A549 (cell line): ENCODE results near the gene CENPX. TPM values are rescaled to one million over a fixed set of nuclear protein-coding genes. Genes with fewer than 3 reads are reported as not detected.

Source experiments
- ATAC-seq, 2 experiments: fragments of 200-7000 bp in 1 of 2; fragments of >200 bp in 1 of 2; cut with Nextera tagmentation in 1 of 2; cut with Tn5 transposase in 1 of 2; 3 replicates each; pipeline versions ENCODE4 v1.8.0 to v1.9.1; 2018 to 2020; ENCODE audit warnings: mild to moderate bottlenecking in 1 of 2, moderate library complexity in 1 of 2
- CTCF ChIA-PET: fragments of 300-600 bp; sonication (Branson Sonifier 250); formaldehyde crosslinking; extraction: SDS; loops from one replicate; lab custom pipeline; 2021; ENCODE audit warnings: antibody characterized with exemption, inconsistent platforms; lab: Yijun Ruan, JAX
- POLR2A ChIA-PET: fragments of 350-600 bp; formaldehyde crosslinking; extraction: SDS; loops from one replicate; lab custom pipeline; 2021; ENCODE audit warnings: antibody characterized with exemption, inconsistent platforms; lab: Yijun Ruan, JAX
- DNase-seq, 2 experiments: peaks; one replicate each; pipeline versions ENCODE4 v3.0.0 to v3.0.0-alpha.2; 2011 to 2016; ENCODE audit warnings: low read depth in 1 of 2, low spot score in 1 of 2
- FAIRE-seq: peaks from 2 replicates; lab custom pipeline; 2011; peaks lifted over from hg19 to GRCh38; lab: Jason Lieb, UNC
- H3K27ac ChIP-seq, 2 experiments: fragments of >200 bp; sonication (Bioruptor Twin); formaldehyde crosslinking; 3 replicates each; pipeline ENCODE4 v1.5.1; 2016 to 2017
- H3K4me1 ChIP-seq: fragments of >200 bp; sonication (Bioruptor Twin); formaldehyde crosslinking; 3 replicates; pipeline ENCODE4 v1.6.1; 2016
- H3K4me2 ChIP-seq: fragments of >200 bp; sonication (Bioruptor Twin); formaldehyde crosslinking; 3 replicates; pipeline ENCODE4 v1.6.1; 2016
- H3K4me3 ChIP-seq: fragments of >200 bp; sonication (Bioruptor Twin); formaldehyde crosslinking; 3 replicates; pipeline ENCODE4 v1.5.1; 2016
- H3K9me3 ChIP-seq: fragments of >200 bp; sonication (Bioruptor Twin); formaldehyde crosslinking; 3 replicates; pipeline ENCODE4 v1.6.1; 2016
- BHLHE40 ChIP-seq: IDR thresholded peaks from 2 replicates; pipeline ENCODE4 v1.6.1; 2012; ENCODE audit warnings: low read depth, low read length, inconsistent platforms
- CBX8 ChIP-seq: fragments of 200-600 bp; sonication (generic); IDR thresholded peaks from 2 replicates; pipeline ENCODE4 v1.6.1; 2016
- ESRRA ChIP-seq: fragments of 150-350 bp; IDR thresholded peaks from 2 replicates; pipeline ENCODE4 v1.6.1; 2014; ENCODE audit warnings: mild to moderate bottlenecking, low read length, borderline replicate concordance
- FOSL2 ChIP-seq, 2 experiments: fragments of 450-650 bp in 1 of 2; fragments of >200 bp in 1 of 2; sonication (Bioruptor Twin) in 1 of 2; formaldehyde crosslinking; IDR thresholded peaks; 2 replicates each; pipeline versions ENCODE4 v1.5.0 to v1.6.1; 2016 to 2020; ENCODE audit warnings: mild to moderate bottlenecking in 1 of 2, moderate library complexity in 1 of 2
- FOXS1 ChIP-seq: fragments of 250-450 bp; sonication (Bioruptor Pico); IDR thresholded peaks from 2 replicates; pipeline ENCODE4 v1.5.0; 2020; ENCODE audit warnings: mild to moderate bottlenecking, moderate library complexity
- GATA3 ChIP-seq: IDR thresholded peaks from 2 replicates; pipeline ENCODE4 v1.6.1; 2012; ENCODE audit warnings: borderline replicate concordance
- HDAC2 ChIP-seq: fragments of 200-600 bp; sonication (generic); IDR thresholded peaks from 2 replicates; pipeline ENCODE4 v1.6.1; 2016
- HOXA7 ChIP-seq: fragments of 250-450 bp; sonication (Bioruptor Pico); IDR thresholded peaks from 2 replicates; pipeline ENCODE4 v1.5.0; 2020; ENCODE audit warnings: mild to moderate bottlenecking, moderate library complexity
- HOXB13 ChIP-seq: fragments of 250-450 bp; sonication (Bioruptor Pico); IDR thresholded peaks from 2 replicates; pipeline ENCODE4 v1.5.0; 2020; ENCODE audit warnings: low read depth, mild to moderate bottlenecking, moderate library complexity
- JUN ChIP-seq, 2 experiments: fragments of >200 bp; sonication (Bioruptor Twin); formaldehyde crosslinking; IDR thresholded peaks; 2 replicates in 1 of 2; 3 replicates in 1 of 2; pipeline ENCODE4 v1.6.1; 2016 to 2017
- KDM1A ChIP-seq: fragments of 200-600 bp; sonication (generic); IDR thresholded peaks from 2 replicates; pipeline ENCODE4 v1.6.1; 2016; ENCODE audit warnings: low read depth, mild to moderate bottlenecking
- KDM5A ChIP-seq: fragments of 200-600 bp; sonication (generic); IDR thresholded peaks from 2 replicates; pipeline ENCODE4 v1.6.1; 2016; ENCODE audit warnings: antibody characterized with exemption, mild to moderate bottlenecking
- MYC ChIP-seq: IDR thresholded peaks from 2 replicates; pipeline ENCODE4 v1.6.1; 2012; ENCODE audit warnings: mild to moderate bottlenecking, inconsistent platforms, low read length, improper control_type of control experiment, borderline replicate concordance
- POLR2AphosphoS2 ChIP-seq: conservative IDR thresholded peaks from 2 replicates; pipeline ENCODE4 v1.6.1; 2012; ENCODE audit warnings: low read length, improper control_type of control experiment, inconsistent platforms
- RARB ChIP-seq: fragments of 250-450 bp; sonication (Bioruptor Pico); IDR thresholded peaks from 2 replicates; pipeline ENCODE4 v1.8.0; 2021; ENCODE audit warnings: mild to moderate bottlenecking, moderate library complexity
- SMC3 ChIP-seq: fragments of >200 bp; sonication (Bioruptor Twin); formaldehyde crosslinking; IDR thresholded peaks from 3 replicates; pipeline ENCODE4 v1.6.1; 2018; ENCODE audit warnings: inconsistent platforms
- TFCP2L1 ChIP-seq: fragments of 250-450 bp; sonication (Bioruptor Pico); IDR thresholded peaks from 2 replicates; pipeline ENCODE4 v1.5.0; 2021; ENCODE audit warnings: mild to moderate bottlenecking
- TP53 ChIP-seq: fragments of 250-450 bp; sonication (Bioruptor Pico); IDR thresholded peaks from 2 replicates; pipeline ENCODE4 v1.5.0; 2021; ENCODE audit warnings: mild to moderate bottlenecking, moderate library complexity
- ZSCAN20 ChIP-seq: fragments of 250-450 bp; sonication (Bioruptor Pico); IDR thresholded peaks from 2 replicates; pipeline ENCODE4 v1.8.0; 2022; ENCODE audit warnings: mild to moderate bottlenecking, moderate library complexity
- WGBS: methylation state at CpG from one replicate; pipeline ENCODE4 v1.1.6; 2017; ENCODE audit errors: missing lambda C conversion rate; 5-methylcytosine and 5-hydroxymethylcytosine counted together
- polyA plus RNA-seq, 4 experiments: library from polyadenylated mRNA; depleted of rRNA in 3 of 4; stranded (reverse); fragments of >200 nt; fragmentation: RNase III in 1 of 4; extraction: RNeasy Plus Mini Kit Qiagen cat#74134 plus additional on column Dnase treatment in 1 of 4; gene quantifications; 2 replicates in 3 of 4; 3 replicates in 1 of 4; pipeline ENCODE4 v1.2.3, GENCODE V29; 2011 to 2017
- TF ChIP-seq, protein P1 (sequence below): fragments of 250-450 bp; sonication (Bioruptor Pico); IDR thresholded peaks from 2 replicates; pipeline ENCODE4 v1.5.0; 2020; ENCODE audit warnings: low read depth, mild to moderate bottlenecking, moderate library complexity
- TF ChIP-seq, protein P2 (sequence below): fragments of 250-450 bp; sonication (Bioruptor Pico); IDR thresholded peaks from 2 replicates; pipeline ENCODE4 v1.5.0; 2021; ENCODE audit warnings: mild to moderate bottlenecking, moderate library complexity, borderline replicate concordance
- TF ChIP-seq, protein P3 (sequence below): fragments of 150-350 bp; IDR thresholded peaks from 2 replicates; pipeline ENCODE4 v1.6.1; 2014; ENCODE audit warnings: low read depth, mild to moderate bottlenecking, low read length
- TF ChIP-seq, protein P4 (sequence below): fragments of >200 bp; sonication (Bioruptor Twin); formaldehyde crosslinking; IDR thresholded peaks from 3 replicates; pipeline ENCODE4 v1.5.1; 2016
- TF ChIP-seq, protein P5 (sequence below): IDR thresholded peaks from 2 replicates; pipeline ENCODE4 v1.6.1; 2012
- TF ChIP-seq, protein P6 (sequence below): IDR thresholded peaks from 2 replicates; pipeline ENCODE4 v1.6.1; 2012; ENCODE audit warnings: low read depth, borderline replicate concordance
- TF ChIP-seq, protein P7 (sequence below): fragments of >200 bp; sonication (Bioruptor Twin); formaldehyde crosslinking; IDR thresholded peaks from 2 replicates; pipeline ENCODE4 v1.6.1; 2016

The CENPX gene
- polyA plus RNA-seq, 2 of the 4 experiments (the other 2 are of a cell fraction) = 80.5 to 222 TPM

DNA sequence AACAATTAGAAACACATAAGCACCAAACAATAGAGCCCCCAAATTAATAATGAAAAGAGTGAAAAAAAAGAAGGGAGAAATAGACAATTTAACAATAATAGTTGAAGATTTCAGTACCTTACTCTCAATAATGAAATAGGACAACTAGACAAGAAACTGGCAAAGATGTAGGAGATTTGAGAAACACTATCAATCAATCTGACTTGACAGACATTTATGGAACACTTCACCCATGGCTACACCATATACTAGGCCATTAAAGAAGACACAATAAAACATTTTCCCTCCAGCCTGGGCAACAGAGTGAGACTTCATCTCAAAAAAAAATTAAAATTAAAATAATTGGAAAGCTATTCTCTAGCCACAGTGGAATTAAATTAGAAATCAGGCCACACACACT lies 47.9 kb upstream of the CENPX start (continued):
- TF ChIP-seq FOXS1 (CRISPR knock-in tag) (no peak), HOXB13 (CRISPR knock-in tag) (no peak), BHLHE40 (no peak)
- TF ChIP-seq, protein P1, sequence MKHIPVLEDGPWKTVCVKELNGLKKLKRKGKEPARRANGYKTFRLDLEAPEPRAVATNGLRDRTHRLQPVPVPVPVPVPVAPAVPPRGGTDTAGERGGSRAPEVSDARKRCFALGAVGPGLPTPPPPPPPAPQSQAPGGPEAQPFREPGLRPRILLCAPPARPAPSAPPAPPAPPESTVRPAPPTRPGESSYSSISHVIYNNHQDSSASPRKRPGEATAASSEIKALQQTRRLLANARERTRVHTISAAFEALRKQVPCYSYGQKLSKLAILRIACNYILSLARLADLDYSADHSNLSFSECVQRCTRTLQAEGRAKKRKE (CRISPR knock-in tag) = no peak
- TF ChIP-seq, protein P2, sequence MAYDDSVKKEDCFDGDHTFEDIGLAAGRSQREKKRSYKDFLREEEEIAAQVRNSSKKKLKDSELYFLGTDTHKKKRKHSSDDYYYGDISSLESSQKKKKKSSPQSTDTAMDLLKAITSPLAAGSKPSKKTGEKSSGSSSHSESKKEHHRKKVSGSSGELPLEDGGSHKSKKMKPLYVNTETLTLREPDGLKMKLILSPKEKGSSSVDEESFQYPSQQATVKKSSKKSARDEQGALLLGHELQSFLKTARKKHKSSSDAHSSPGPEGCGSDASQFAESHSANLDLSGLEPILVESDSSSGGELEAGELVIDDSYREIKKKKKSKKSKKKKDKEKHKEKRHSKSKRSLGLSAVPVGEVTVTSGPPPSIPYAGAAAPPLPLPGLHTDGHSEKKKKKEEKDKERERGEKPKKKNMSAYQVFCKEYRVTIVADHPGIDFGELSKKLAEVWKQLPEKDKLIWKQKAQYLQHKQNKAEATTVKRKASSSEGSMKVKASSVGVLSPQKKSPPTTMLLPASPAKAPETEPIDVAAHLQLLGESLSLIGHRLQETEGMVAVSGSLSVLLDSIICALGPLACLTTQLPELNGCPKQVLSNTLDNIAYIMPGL = no peak
- TF ChIP-seq, protein P3, sequence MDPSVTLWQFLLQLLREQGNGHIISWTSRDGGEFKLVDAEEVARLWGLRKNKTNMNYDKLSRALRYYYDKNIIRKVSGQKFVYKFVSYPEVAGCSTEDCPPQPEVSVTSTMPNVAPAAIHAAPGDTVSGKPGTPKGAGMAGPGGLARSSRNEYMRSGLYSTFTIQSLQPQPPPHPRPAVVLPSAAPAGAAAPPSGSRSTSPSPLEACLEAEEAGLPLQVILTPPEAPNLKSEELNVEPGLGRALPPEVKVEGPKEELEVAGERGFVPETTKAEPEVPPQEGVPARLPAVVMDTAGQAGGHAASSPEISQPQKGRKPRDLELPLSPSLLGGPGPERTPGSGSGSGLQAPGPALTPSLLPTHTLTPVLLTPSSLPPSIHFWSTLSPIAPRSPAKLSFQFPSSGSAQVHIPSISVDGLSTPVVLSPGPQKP = no peak
- TF ChIP-seq, all 56 proteins: peak for 0

DNA sequence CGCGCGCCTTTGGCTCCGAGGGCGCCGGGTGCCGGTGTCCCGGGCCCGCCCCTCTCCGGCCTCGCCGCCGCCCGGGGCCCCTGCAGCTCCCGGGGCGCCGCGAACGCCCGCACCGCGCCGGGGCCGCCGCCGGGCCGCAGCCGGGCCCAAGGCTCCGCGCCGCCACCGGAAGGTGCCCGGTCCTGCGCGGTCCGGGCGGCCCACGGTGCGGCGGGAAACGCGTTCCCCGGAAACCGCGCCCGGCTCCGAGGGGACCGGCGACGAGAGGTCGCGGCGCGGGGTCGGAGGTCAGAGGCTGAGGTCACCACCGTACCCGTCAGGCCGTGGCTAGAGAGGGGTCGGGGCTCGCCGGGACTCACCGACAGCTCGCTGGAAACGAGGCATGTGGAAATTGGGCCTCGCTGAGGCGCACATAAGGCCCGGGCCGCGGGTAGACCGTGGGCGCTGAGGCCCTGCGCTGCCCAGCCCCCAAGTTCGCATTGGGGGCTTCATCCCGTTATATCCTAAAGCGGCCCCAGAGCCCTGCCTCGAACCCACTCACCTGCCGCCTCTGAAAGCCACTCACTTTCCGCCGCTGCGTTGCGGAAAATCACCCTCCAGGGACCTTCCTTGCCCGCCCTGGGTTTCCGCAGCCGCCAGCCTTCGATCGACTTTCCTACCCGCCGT lies 43.1 kb upstream of the CENPX start, which contains the start of gene DUS1L:
Gene DUS1L (minus strand): TSS at position 167 of the 666 bp plus-strand sequence. CDS start 745 bp downstream, outside the sequence.
- CTCF ChIA-PET = interaction anchor here (0.9 to 21.7 kb wide), 8 partner anchors 11 to 106 kb away, joined by 3 to 191 read pairs (median 8); partner anchors contain the start of genes DCXR, GPS1, NOTUM and RAC3
- H3K9me3 ChIP-seq = no peaks in the 10 kb centered on the region
- DNase-seq (peak; percentile 68 to 72), ATAC-seq (peak; percentile 52 to 65; a peak in 5 of 6 replicates), FAIRE-seq (no peak)
- peak within 1 kb of the TSS; percentile 99 for H3K4me2 ChIP-seq
- peaks cover 19% of the 10 kb centered on the region for H3K4me1 ChIP-seq
- H3K27ac ChIP-seq = peak within 1 kb of the TSS; percentile 94 to 96
- POLR2A ChIA-PET = interaction anchor here (1.3 to 3.1 kb wide), 2 partner anchors 15 to 33 kb away, joined by 3 to 11 read pairs; partner anchors contain the start of gene FASN
- WGBS = 36% methylated on average over 34 of the region's 88 CpGs
- H3K4me3 ChIP-seq = peak within 1 kb of the TSS; percentile 94
- TF ChIP-seq, protein P4, sequence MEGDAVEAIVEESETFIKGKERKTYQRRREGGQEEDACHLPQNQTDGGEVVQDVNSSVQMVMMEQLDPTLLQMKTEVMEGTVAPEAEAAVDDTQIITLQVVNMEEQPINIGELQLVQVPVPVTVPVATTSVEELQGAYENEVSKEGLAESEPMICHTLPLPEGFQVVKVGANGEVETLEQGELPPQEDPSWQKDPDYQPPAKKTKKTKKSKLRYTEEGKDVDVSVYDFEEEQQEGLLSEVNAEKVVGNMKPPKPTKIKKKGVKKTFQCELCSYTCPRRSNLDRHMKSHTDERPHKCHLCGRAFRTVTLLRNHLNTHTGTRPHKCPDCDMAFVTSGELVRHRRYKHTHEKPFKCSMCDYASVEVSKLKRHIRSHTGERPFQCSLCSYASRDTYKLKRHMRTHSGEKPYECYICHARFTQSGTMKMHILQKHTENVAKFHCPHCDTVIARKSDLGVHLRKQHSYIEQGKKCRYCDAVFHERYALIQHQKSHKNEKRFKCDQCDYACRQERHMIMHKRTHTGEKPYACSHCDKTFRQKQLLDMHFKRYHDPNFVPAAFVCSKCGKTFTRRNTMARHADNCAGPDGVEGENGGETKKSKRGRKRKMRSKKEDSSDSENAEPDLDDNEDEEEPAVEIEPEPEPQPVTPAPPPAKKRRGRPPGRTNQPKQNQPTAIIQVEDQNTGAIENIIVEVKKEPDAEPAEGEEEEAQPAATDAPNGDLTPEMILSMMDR = no peak
- TF ChIP-seq POLR2AphosphoS2 (no peak), ESRRA (peak; percentile 96), CBX8 (no peak), GATA3 (peak; percentile 55), ZSCAN20 (no peak), KDM1A (no peak), FOSL2 (IDR thresholded peaks at IDR 0.05) (no peak), FOSL2 (CRISPR knock-in tag; IDR thresholded peaks at IDR 0.05) (peak; percentile 60), JUN (IDR thresholded peaks at IDR 0.05) (peak; percentile 86 to 97; a peak in 4 of 5 replicates), SMC3 (0 out of 3 replicates have a peak, but pooled peaks have one; percentile 11), RARB (CRISPR knock-in tag) (peak; percentile 53; the same call in 1 of the 2 replicates), HOXA7 (CRISPR knock-in tag) (no peak), KDM5A (no peak), FOXS1 (CRISPR knock-in tag) (no peak), TP53 (CRISPR knock-in tag) (peak; percentile 80; the same call in 1 of the 2 replicates), HDAC2 (no peak), TFCP2L1 (CRISPR knock-in tag) (0 out of 2 replicates have a peak, but pooled peaks have one; percentile 52), MYC (0 out of 2 replicates have a peak, but pooled peaks have one; percentile 24)
- TF ChIP-seq, protein P5, sequence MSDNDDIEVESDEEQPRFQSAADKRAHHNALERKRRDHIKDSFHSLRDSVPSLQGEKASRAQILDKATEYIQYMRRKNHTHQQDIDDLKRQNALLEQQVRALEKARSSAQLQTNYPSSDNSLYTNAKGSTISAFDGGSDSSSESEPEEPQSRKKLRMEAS = peak; percentile 91
- TF ChIP-seq, protein P6, sequence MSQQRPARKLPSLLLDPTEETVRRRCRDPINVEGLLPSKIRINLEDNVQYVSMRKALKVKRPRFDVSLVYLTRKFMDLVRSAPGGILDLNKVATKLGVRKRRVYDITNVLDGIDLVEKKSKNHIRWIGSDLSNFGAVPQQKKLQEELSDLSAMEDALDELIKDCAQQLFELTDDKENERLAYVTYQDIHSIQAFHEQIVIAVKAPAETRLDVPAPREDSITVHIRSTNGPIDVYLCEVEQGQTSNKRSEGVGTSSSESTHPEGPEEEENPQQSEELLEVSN = no peak
- TF ChIP-seq, protein P2 = peak; percentile 50; the same call in 1 of the 2 replicates
- TF ChIP-seq, protein P7, sequence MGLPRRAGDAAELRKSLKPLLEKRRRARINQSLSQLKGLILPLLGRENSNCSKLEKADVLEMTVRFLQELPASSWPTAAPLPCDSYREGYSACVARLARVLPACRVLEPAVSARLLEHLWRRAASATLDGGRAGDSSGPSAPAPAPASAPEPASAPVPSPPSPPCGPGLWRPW = no peak
